Umbilical cord (tissue), 2 donors: ENCODE data around the gene PDE4DIP. TPM values are rescaled to one million over a fixed set of nuclear protein-coding genes. Genes with fewer than 3 reads are reported as not detected.
"Not testable (repeated sequence)": the region's sequence is repeated elsewhere in the genome, so short reads cannot be mapped to it uniquely, and the experiment has no call there.

Source experiments
- DNase-seq: peaks from one replicate; pipeline ENCODE4 v3.0.0-alpha.2; 2015; ENCODE audit warnings: low spot score
- total RNA-seq: library from RNA; depleted of rRNA; stranded (reverse); fragments of >200 nt; gene quantifications from one replicate; pipeline ENCODE4 v1.2.3, GENCODE V29; 2014; ENCODE audit warnings: low replicate concordance; ENCODE audit not compliant: insufficient read depth

Gene PDE4DIP
- 147 TPM for total RNA-seq

GRCh38 chr1:148844220-148844619 is at the start of gene PDE4DIP:
Gene PDE4DIP, plus strand, starts transcription at chr1:148844428. Its CDS starts 347 bp downstream, at chr1:148844775.
- DNase-seq: not testable (repeated sequence)

GRCh38 chr1:148808268-148808928 is 35.8 kb upstream of the PDE4DIP start:
- DNase-seq: not testable (repeated sequence)

GRCh38 chr1:148808929-148809283 is 35.3 kb upstream of the PDE4DIP start:
- not testable (repeated sequence) for DNase-seq

DNA sequence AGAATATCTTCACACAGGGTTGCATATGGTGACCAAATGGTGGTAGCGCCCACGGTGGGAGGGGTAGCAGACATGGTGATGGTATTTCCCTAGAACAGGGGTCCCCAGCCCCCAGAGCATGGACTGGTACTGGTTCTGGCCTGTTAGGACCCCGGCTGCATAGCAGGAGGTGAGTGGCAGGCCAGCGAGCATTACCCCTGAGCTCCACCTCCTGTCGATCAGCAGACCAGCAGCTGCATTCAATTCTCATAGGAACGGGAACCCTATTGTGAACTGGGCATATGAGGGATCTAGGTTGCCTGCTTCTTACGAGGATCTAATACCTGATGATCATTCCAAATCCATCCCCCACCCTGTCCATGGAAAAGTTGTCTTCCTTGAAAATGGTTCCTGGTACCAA is 22.0 kb upstream of the PDE4DIP start:
- not testable (repeated sequence) for DNase-seq

- not testable (repeated sequence) for DNase-seq
These were observed 20.4 kb upstream of the PDE4DIP start for GRCh38 chr1:148823822-148824221.

DNA sequence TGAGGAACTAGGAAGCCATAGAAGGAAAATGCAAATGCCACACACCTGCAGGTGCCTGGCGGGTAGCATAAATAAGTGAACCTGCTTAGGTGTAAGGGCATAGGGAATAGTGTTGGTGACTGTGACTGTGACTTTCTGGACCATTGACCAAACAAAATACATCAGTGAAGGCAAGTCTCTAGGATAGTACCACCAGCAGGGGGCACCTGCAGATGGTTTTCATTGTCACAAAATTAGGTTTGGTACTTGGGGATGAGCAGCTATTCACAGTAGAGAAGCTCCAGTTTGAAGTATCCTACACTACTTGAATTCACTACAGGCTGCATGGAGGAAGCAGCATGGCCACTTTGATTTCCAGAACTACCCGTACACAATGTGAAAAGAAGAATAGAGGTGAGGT is 19.2 kb upstream of the PDE4DIP start:
- not testable (repeated sequence) for DNase-seq

DNA sequence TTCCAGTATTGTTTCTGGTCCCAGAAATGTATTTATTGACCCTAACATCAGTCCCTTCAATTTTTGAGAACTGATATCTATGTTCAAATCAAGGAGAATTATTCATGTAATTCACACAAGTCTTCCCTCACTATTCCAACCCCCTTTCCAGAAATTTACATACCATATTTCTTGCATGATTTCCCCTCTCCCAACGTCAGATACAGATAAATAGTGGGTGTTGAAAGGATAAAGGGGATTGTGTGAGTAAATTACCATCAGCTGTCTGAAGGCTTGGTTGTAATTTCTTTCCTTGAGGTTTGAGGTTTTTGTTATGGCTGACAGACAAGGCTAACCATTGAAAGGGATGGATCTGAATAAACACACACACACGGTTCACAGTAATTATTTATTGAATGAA is 15.7 kb upstream of the PDE4DIP start:
- not testable (repeated sequence) for DNase-seq

DNA sequence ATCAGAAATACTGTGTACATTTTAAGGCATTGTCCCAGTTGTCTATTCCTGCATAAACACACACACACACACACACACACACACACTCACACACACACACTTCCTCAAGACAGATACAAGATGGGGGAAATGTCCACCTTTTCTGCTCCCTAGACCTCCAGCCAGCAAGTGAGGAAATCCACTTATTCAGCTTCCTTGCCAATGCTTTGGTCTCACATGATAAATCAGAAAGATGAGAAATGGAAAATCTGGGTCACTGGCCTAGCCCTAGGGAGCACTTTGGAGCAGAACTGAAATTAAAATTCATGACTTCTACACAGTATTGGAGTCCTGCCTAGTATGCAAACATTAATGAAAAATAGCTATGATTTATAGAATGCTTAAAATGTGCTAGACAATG is 15.3 kb upstream of the PDE4DIP start:
- not testable (repeated sequence) for DNase-seq

DNA sequence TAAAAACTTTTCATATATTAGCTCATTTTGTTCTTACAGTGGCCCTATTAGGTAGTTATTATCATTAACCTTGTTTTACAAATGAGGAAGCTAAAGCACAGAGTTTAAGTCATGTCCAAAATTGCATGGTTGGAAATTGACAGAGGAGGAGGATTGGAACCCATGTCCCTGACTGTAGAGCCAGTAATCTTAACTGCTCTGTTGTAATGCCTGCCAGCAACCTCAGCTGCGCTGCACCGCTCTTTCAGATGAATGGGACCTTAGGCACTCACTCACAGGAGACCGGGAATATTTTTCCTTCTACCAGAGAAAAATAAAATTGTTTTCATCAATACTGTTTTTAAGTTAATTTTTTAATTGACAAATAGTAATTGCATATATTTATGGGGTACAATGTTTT is 14.9 kb upstream of the PDE4DIP start:
- not testable (repeated sequence) for DNase-seq

DNA sequence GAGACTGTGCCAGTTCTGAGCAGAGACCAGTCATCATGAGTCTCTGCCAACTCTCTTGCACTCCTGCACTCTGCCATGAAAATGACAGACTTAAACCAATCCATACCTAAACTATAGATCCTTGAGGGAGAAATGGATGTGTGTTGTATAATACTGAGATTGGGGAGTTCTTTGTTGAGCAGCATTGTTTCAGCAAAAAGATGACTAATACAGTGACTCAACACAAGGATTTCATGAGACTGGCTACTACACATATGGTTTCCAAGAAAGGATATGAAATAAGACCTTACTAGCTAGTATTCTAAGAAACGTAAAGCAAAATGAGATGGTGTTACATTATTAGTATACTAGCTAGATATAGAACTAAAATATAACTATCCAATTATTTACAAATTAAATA is 3.0 kb upstream of the PDE4DIP start:
- not testable (repeated sequence) for DNase-seq

DNA sequence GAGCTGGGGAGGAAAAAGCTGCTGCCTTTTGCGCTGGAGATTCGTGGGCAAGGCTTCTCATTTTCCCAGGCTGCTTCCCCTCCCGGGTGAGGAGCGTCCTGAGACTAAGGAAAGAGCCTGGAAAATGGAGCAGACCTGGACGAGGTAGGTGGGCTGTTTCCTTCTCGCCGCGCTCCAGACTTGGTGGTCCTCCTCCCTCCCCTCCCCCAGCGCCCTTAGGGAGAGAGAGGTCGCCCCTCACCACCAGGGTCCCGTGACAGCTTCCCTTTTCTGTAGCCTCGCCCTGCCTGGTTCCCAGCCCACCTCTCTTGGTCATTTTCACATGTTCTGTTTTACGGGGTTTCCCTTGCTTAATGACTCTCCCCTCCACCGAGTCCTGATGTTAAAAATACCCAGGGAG is 423 bp downstream of the PDE4DIP start:
- not testable (repeated sequence) for DNase-seq

DNA sequence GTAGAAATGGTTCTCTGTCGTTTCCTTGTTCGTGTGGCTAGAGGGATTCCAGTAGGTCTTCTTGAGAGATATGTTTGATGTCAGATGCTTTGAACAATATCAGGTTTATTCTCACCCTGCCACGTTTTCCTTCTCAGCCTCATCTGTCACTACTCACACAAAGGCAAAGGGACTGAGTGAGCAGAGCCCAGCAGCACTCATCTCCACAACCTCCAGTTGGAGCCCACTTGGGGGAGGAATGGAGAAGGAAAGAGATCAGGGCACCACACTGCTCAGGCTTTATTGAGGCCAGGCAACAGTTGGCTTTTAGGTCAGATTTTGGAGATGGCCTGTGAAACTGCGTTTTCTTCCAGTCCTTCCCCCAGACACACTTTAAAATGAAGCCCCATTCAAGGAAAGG is 840 bp downstream of the PDE4DIP start:
- DNase-seq: not testable (repeated sequence)

DNA sequence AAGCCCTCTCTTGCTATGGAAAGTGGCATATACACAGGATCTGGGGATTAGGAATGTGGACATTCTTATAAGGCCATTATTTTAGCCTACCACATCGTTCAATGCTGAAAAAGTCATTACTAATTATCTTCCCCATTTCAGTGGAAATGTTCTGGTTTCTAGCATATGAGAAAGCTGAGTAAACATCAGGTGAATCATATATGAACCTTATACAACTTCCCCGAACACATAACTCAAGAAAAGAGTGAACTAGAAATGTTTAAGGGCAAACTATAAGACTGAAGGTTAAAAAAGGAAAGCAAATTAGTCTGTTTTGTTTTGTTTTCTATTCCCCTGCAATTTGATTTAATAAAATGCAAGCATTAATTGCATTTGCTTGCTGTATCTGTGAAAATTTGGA is 6.1 kb downstream of the PDE4DIP start:
- not testable (repeated sequence) for DNase-seq

GRCh38 chr1:148850840-148851239 is 6.6 kb downstream of the PDE4DIP start:
- DNase-seq: not testable (repeated sequence)

- DNase-seq: not testable (repeated sequence)
These were observed 7.5 kb downstream of the PDE4DIP start for GRCh38 chr1:148851684-148852083.

- not testable (repeated sequence) for DNase-seq
These were observed 9.1 kb downstream of the PDE4DIP start for GRCh38 chr1:148853363-148853762.

DNA sequence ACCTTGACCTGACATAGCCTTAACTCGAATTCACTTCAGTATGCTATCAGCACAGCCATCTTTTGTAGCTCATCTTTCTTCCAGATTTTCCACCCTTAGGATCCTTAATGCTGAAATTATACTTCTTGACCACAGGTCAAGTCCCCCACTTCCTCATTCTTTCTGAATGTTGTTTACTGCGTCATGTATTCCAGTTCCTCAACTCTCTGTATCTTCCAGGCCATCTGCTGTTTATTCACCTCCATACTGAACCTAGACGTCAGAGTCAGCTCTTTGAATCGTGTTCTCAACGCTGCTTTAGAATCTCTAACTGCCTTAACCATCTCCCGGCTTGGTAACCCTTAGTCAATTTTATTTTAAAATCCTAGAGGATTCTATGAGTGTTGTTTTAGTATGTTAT is 9.8 kb downstream of the PDE4DIP start:
- not testable (repeated sequence) for DNase-seq

DNA sequence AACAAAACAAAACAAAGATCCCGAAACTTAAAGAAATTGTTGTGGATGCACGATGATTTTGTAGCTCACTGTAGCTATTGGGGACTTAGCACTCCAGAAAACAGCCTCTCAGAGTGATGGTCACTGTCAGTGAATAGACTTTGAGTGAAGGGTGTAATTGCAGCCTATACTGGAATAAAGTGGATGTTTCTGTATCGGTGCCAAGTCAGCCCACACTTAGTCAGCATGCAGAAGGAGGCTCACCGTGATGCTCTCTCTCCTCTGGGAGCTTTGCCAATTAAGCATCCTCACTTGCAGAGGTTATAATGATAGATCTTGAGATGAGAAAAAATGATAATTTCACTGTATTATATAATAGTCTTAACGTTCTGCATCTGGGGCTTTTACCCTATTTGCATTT is 11.1 kb downstream of the PDE4DIP start:
- not testable (repeated sequence) for DNase-seq

- not testable (repeated sequence) for DNase-seq
These were observed 15.8 kb downstream of the PDE4DIP start for GRCh38 chr1:148860049-148860448.

DNA sequence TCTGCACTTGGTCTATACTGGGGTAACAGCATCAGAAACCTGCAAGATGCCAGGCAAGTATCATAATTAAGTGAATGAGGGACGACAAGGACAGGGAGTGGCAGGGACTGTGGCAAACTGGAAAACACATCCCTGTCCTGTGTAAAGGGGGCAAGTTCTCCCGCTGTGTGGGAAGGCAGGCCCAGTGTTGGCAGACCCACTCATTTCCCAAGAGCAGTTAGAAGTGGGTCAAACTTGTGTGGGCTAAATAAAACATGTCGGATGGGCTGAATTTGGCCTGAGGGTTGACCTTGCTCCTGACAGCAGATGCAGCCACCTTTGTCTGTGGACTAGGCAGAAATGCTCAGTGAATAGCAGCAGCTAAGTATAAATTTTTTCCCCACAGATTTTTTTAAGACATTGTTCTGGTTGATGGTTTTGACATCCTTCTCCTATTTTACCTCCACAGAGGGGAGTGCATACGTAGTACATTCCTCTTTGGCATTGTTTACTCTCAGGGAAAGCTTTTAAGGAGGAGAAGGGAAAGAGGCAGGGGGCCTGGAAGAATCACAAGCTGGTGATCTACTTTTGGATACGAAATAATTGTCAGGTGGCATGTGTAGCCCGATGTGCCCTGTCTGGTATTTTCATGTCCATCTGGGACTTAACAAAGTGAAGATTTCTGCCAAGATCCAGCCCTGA is 16.5 kb downstream of the PDE4DIP start:
- DNase-seq: not testable (repeated sequence)

DNA sequence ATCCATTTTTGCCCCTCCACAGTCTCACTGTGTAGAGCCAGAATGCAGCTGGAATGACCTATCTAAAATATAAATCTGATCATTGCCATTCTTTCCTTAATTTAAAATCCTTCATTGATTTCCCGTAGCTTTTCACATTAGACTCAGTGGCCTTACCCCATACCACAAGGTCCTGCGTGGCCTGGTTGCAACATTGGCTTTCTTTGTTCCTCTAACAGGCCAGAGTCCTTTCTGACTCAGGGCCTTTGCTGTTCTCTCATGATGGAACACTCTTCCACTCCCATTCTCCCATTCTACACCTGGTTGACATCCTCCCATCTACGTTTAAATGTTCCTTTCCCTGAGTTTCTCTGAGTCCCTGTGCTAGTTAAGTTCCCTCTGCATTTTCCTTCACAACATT is 18.4 kb downstream of the PDE4DIP start:
- not testable (repeated sequence) for DNase-seq

GRCh38 chr1:148868924-148869633 is 24.9 kb downstream of the PDE4DIP start:
- DNase-seq: not testable (repeated sequence)

DNA sequence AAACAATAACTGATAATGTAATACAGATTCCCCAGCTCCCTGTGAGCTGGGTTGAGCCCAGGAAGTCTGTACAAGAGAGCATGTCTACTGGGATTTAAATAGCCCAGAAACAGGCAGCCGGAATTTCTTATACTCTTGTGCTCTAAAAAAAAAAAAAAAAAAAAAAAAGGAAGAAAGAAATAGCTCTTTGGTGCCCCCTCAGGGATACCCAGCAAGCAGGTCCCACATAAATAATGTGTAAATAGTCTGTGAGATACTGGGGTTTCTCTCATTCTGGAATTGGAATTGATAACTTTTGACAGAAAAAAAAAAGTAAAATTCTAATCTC is 25.4 kb downstream of the PDE4DIP start:
- DNase-seq: not testable (repeated sequence)
